ENCODE results near the gene EML6. TPM values are rescaled to one million over a fixed set of nuclear protein-coding genes. Genes with fewer than 3 reads are reported as not detected.

The EML6 gene
- total RNA-seq, 1 donor from 2014 or later: 1.1 TPM

DNA sequence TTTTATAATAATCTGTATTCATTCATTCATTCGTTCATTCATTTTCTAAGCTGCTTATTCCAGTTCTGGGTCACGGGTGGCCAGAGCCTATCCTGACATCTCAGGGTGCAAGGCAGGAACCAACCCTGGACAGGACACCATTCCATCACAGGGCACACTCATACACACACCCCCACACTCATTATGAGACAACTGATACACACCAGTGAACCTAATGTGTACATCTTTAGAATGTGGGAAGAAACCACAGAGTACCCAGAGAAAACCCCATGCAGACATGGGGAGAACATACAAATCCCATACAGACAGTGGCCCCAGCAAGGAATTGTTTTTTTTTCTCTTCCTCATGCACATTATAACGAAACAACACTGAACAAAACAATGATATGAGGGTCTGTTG, 272.1 kb downstream of the EML6 start:
- H3K9me3 Mint-ChIP-seq (ENCODE audit: unreplicated experiment): no peaks in the 10 kb centered on the region
- no peak for DNase-seq (ENCODE audit: extremely low spot score, unreplicated experiment)
- peaks cover 77% of the 10 kb centered on the region for H3K4me1 Mint-ChIP-seq (ENCODE audit: unreplicated experiment)
- H3K27me3 Mint-ChIP-seq (ENCODE audit: unreplicated experiment): no peaks in the 10 kb centered on the region
- H3K27ac Mint-ChIP-seq (ENCODE audit: unreplicated experiment): no peak overlapping the region
- H3K4me3 Mint-ChIP-seq (ENCODE audit: unreplicated experiment): no peak overlapping the region
- peaks cover 4% of the 10 kb centered on the region for H3K36me3 Mint-ChIP-seq (ENCODE audit: unreplicated experiment)
- TF ChIP-seq, protein P1, sequence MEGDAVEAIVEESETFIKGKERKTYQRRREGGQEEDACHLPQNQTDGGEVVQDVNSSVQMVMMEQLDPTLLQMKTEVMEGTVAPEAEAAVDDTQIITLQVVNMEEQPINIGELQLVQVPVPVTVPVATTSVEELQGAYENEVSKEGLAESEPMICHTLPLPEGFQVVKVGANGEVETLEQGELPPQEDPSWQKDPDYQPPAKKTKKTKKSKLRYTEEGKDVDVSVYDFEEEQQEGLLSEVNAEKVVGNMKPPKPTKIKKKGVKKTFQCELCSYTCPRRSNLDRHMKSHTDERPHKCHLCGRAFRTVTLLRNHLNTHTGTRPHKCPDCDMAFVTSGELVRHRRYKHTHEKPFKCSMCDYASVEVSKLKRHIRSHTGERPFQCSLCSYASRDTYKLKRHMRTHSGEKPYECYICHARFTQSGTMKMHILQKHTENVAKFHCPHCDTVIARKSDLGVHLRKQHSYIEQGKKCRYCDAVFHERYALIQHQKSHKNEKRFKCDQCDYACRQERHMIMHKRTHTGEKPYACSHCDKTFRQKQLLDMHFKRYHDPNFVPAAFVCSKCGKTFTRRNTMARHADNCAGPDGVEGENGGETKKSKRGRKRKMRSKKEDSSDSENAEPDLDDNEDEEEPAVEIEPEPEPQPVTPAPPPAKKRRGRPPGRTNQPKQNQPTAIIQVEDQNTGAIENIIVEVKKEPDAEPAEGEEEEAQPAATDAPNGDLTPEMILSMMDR (IDR thresholded peaks at IDR 0.05): no peak

DNA sequence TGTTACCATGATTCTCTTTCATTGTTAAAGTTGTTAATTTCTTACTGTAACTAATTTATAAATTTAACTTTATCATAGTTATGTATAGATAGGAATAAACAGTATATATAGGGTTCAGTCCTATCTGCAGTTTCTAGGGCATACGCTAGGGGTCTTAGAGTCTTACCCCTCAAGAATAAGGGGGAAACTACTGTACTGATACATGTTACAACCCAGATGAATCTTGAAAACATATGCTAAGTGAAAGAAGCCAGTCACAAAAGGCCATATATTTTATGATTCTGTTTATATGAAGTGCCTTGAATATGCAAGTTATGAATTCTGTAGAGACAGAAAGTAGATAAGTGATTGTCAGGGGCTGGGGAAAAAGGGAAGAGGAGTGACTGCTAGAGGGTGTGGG, 274.4 kb downstream of the EML6 start:
- TF ChIP-seq, protein P1 (IDR thresholded peaks at IDR 0.05): no peak
- Mint-ChIP-seq H3K4me1 (ENCODE audit: unreplicated experiment) (peaks cover 78% of the 10 kb centered on the region), H3K4me3 (ENCODE audit: unreplicated experiment) (no peak overlapping the region), H3K36me3 (ENCODE audit: unreplicated experiment) (peaks cover 4% of the 10 kb centered on the region), H3K27ac (ENCODE audit: unreplicated experiment) (peak overlapping the region; percentile 48), H3K27me3 (ENCODE audit: unreplicated experiment) (no peaks in the 10 kb centered on the region), H3K9me3 (ENCODE audit: unreplicated experiment) (no peaks in the 10 kb centered on the region)
- DNase-seq (ENCODE audit: extremely low spot score, unreplicated experiment): no peak

DNA sequence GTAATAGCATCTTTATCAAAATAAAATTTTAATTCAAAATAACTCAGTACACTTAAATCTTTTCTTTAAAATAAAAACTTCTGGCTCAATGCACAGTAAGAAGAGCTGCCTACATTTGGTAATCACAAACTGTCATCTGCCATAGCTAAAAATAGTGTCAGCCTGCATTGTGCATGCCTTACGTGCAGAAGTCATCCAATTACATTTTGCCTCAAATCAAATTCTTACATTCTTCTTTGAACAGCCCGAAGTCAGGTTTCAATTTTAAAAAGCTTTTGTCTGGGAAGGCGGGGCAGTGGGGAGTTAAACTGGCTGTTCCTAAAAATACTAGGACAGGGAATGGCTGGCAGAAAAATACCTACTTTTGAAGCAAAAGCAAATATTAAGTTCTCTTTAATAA, 275.7 kb downstream of the EML6 start:
- Mint-ChIP-seq H3K36me3 (ENCODE audit: unreplicated experiment) (peaks cover 4% of the 10 kb centered on the region), H3K27ac (ENCODE audit: unreplicated experiment) (peak overlapping the region; percentile 51), H3K4me3 (ENCODE audit: unreplicated experiment) (peak overlapping the region; percentile 33), H3K27me3 (ENCODE audit: unreplicated experiment) (no peaks in the 10 kb centered on the region), H3K4me1 (ENCODE audit: unreplicated experiment) (peaks cover 76% of the 10 kb centered on the region), H3K9me3 (ENCODE audit: unreplicated experiment) (no peaks in the 10 kb centered on the region)
- TF ChIP-seq, protein P1 (IDR thresholded peaks at IDR 0.05): no peak
- no peak for DNase-seq (ENCODE audit: extremely low spot score, unreplicated experiment)

DNA sequence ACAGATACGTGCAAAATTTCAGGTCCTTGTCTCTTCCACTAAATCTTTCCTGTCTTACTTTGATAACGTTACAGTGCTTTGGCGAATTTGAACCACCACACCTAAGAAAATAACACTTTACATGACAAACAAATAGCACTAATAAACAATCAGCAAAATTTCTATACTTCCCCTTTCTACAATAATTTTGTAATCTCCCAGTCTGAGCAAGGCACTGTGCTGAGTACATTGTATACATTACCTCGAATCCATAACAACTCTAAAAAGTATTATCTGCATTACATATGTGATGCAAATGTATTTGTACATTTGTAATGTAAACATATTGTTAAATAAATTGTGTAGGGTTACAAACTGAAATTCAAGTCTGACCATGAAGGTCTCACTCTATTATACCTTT, 276.9 kb downstream of the EML6 start:
- no peak for DNase-seq (ENCODE audit: extremely low spot score, unreplicated experiment)
- Mint-ChIP-seq H3K4me3 (ENCODE audit: unreplicated experiment) (no peak overlapping the region), H3K9me3 (ENCODE audit: unreplicated experiment) (no peaks in the 10 kb centered on the region), H3K4me1 (ENCODE audit: unreplicated experiment) (peaks cover 82% of the 10 kb centered on the region), H3K27ac (ENCODE audit: unreplicated experiment) (peak overlapping the region; percentile 9), H3K27me3 (ENCODE audit: unreplicated experiment) (no peaks in the 10 kb centered on the region), H3K36me3 (ENCODE audit: unreplicated experiment) (peaks cover 4% of the 10 kb centered on the region)
- TF ChIP-seq, protein P1 (IDR thresholded peaks at IDR 0.05): no peak

DNA sequence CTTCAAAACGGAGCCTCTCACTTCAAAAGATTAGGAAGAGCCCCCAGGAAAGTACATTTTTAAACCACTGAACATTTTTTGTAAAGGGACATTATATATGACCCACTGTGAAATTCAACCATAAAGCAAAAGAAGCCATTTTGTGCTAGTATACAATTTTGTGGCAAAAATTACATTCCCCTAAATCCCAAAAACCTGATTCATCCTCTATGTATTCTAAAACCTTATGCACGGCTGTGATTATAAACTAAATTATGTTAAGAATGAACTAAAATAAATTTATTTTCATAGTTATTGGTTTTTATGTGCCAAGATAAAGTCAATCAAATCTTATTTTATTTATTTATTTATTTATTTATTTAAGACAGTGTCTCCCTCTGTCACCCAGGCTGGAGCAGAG, 278.3 kb downstream of the EML6 start:
- no peak for DNase-seq (ENCODE audit: extremely low spot score, unreplicated experiment)
- Mint-ChIP-seq H3K36me3 (ENCODE audit: unreplicated experiment) (no peaks in the 10 kb centered on the region), H3K4me1 (ENCODE audit: unreplicated experiment) (peaks cover 80% of the 10 kb centered on the region), H3K4me3 (ENCODE audit: unreplicated experiment) (no peak overlapping the region), H3K9me3 (ENCODE audit: unreplicated experiment) (no peaks in the 10 kb centered on the region), H3K27ac (ENCODE audit: unreplicated experiment) (no peak overlapping the region), H3K27me3 (ENCODE audit: unreplicated experiment) (no peaks in the 10 kb centered on the region)
- TF ChIP-seq, protein P1 (IDR thresholded peaks at IDR 0.05): no peak
